ENCODE data around the gene KLK6. TPM values are rescaled to one million over a fixed set of nuclear protein-coding genes. Genes with fewer than 3 reads are reported as not detected.

KLK6 gene
- total and polyA plus RNA-seq, 2 experiments from 2014 or later: 2.0 to 5.4 TPM

DNA sequence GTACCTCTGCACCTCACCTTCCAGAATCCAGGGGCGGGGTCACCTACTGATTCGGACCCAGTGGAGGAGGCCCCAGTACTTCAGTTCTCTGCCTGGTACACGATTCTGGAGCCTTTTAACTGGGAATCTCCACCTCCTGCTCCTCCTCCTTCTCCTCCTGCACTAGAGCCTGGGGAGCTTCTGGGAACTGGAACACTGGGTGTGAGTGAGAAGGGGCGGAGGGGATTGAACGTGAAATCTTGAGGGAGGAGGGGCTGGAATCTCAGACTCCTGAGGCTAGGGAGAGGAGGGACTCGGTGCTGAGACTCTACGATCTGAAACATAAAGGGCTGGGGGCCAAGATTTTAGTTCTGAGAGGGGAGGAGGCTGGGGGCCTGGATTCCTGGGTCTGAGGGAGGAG, 32.1 kb upstream of the KLK6 start, which contains the start of gene KLK8:
Gene KLK8 (minus strand): TSS at position 90 of the 400 bp plus-strand sequence. CDS start 437 bp downstream, outside the sequence.
- no peak within 1 kb of the TSS for H3K4me3 ChIP-seq
- H2AFZ ChIP-seq: no peak within 1 kb of the TSS
- no peaks in the 10 kb centered on the region for H3K9me2 ChIP-seq (replicated peaks; ENCODE audit: insufficient read depth)
- no peaks in the 10 kb centered on the region for H3K4me1 ChIP-seq (ENCODE audit: insufficient read depth)
- 38% methylated on average over 7 of the region's 7 CpGs for WGBS (ENCODE audit: low lambda C conversion rate, missing lambda C conversion rate)
- no peaks in the 10 kb centered on the region for H3K36me3 ChIP-seq (replicated peaks; ENCODE audit: insufficient read depth, low read depth)
- H4K20me1 ChIP-seq (ENCODE audit: insufficient read depth, poor library complexity, severe bottlenecking): no peaks in the 10 kb centered on the region
- no peaks in the 10 kb centered on the region for H3K79me2 ChIP-seq
- H3K27ac ChIP-seq: no peak within 1 kb of the TSS
- no peaks in the 10 kb centered on the region for H3K9me3 ChIP-seq (ENCODE audit: low read depth)
- TF ChIP-seq, protein P1, sequence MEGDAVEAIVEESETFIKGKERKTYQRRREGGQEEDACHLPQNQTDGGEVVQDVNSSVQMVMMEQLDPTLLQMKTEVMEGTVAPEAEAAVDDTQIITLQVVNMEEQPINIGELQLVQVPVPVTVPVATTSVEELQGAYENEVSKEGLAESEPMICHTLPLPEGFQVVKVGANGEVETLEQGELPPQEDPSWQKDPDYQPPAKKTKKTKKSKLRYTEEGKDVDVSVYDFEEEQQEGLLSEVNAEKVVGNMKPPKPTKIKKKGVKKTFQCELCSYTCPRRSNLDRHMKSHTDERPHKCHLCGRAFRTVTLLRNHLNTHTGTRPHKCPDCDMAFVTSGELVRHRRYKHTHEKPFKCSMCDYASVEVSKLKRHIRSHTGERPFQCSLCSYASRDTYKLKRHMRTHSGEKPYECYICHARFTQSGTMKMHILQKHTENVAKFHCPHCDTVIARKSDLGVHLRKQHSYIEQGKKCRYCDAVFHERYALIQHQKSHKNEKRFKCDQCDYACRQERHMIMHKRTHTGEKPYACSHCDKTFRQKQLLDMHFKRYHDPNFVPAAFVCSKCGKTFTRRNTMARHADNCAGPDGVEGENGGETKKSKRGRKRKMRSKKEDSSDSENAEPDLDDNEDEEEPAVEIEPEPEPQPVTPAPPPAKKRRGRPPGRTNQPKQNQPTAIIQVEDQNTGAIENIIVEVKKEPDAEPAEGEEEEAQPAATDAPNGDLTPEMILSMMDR (IDR thresholded peaks at IDR 0.05; ENCODE audit: poor library complexity): no peak
- TF ChIP-seq EZH2 (IDR thresholded peaks at IDR 0.05; ENCODE audit: borderline replicate concordance) (no peak), EZH2phosphoT487 (IDR thresholded peaks at IDR 0.05; ENCODE audit: low read depth, severe bottlenecking, unreplicated experiment) (no peak)
- no peak within 1 kb of the TSS for H3K4me2 ChIP-seq
- H3K27me3 ChIP-seq: peaks cover 22% of the 10 kb centered on the region
- DNase-seq (ENCODE audit: low spot score): no peak

DNA sequence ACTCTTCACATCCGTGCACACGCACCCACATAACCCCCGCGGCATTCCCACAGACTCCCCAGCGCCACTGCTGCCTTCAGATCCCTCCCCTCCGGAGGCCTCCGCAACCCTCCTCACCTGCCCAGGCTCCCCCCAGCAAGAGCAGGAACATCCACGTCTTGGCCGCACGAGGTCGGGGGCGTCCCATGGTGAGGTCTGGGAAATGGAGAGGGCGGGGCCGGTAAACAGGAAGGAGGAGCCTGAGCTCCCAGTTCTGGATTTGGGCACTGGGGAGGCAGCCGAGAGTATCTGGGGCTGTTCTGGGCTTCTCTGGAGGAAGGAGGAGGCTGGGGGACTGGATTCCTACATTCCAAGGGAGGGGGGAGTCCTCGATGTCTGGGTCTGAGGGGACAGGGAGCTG, 31.6 kb upstream of the KLK6 start:
- Histone ChIP-seq H3K4me1 (ENCODE audit: insufficient read depth) (no peaks in the 10 kb centered on the region), H3K9me2 (replicated peaks; ENCODE audit: insufficient read depth) (no peaks in the 10 kb centered on the region), H3K27ac (no peak overlapping the region), H3K27me3 (peaks cover 16% of the 10 kb centered on the region), H3K4me3 (no peak overlapping the region), H4K20me1 (ENCODE audit: insufficient read depth, poor library complexity, severe bottlenecking) (no peaks in the 10 kb centered on the region), H3K4me2 (no peak overlapping the region), H3K36me3 (replicated peaks; ENCODE audit: insufficient read depth, low read depth) (no peaks in the 10 kb centered on the region), H3K9me3 (ENCODE audit: low read depth) (no peaks in the 10 kb centered on the region), H3K79me2 (no peaks in the 10 kb centered on the region), H2AFZ (no peak overlapping the region)
- DNase-seq (ENCODE audit: low spot score): no peak
- no peak for TF ChIP-seq EZH2phosphoT487 (IDR thresholded peaks at IDR 0.05; ENCODE audit: low read depth, severe bottlenecking, unreplicated experiment)
- no peak for TF ChIP-seq EZH2 (IDR thresholded peaks at IDR 0.05; ENCODE audit: borderline replicate concordance)
- TF ChIP-seq, protein P1 (IDR thresholded peaks at IDR 0.05; ENCODE audit: poor library complexity): no peak
- WGBS (ENCODE audit: low lambda C conversion rate, missing lambda C conversion rate): 43% methylated on average over 16 of the region's 16 CpGs

DNA sequence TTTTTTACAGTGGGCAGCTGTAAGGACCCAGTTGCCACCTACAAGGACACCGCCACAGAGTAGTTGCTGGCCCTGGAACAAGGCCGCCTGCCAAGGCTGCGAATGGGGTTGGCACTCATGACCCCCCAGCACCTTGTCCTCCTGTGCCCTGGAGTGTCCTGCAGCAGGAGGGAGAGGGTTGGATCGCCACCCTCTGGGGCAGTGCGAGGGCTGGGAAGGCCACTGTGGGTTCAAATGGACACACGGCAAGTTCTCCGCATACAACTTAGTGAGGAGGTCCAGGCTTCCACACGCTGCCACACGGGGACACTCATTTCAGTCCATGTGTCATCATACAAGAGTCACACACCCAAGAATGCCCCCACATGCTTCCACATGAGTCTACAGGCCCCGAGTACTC, 31.0 kb upstream of the KLK6 start:
- H2AFZ ChIP-seq: no peak overlapping the region
- H3K4me2 ChIP-seq: no peak overlapping the region
- no peaks in the 10 kb centered on the region for H4K20me1 ChIP-seq (ENCODE audit: insufficient read depth, poor library complexity, severe bottlenecking)
- H3K36me3 ChIP-seq (replicated peaks; ENCODE audit: insufficient read depth, low read depth): no peaks in the 10 kb centered on the region
- no peaks in the 10 kb centered on the region for H3K9me2 ChIP-seq (replicated peaks; ENCODE audit: insufficient read depth)
- WGBS (ENCODE audit: low lambda C conversion rate, missing lambda C conversion rate): 94% methylated on average over 10 of the region's 10 CpGs
- H3K9me3 ChIP-seq (ENCODE audit: low read depth): no peaks in the 10 kb centered on the region
- no peak for DNase-seq (ENCODE audit: low spot score)
- H3K4me3 ChIP-seq: no peak overlapping the region
- peaks cover 15% of the 10 kb centered on the region for H3K27me3 ChIP-seq
- no peaks in the 10 kb centered on the region for H3K4me1 ChIP-seq (ENCODE audit: insufficient read depth)
- TF ChIP-seq EZH2phosphoT487 (IDR thresholded peaks at IDR 0.05; ENCODE audit: low read depth, severe bottlenecking, unreplicated experiment) (no peak), EZH2 (IDR thresholded peaks at IDR 0.05; ENCODE audit: borderline replicate concordance) (no peak)
- TF ChIP-seq, protein P1 (IDR thresholded peaks at IDR 0.05; ENCODE audit: poor library complexity): no peak
- no peak overlapping the region for H3K27ac ChIP-seq
- H3K79me2 ChIP-seq: no peaks in the 10 kb centered on the region

DNA sequence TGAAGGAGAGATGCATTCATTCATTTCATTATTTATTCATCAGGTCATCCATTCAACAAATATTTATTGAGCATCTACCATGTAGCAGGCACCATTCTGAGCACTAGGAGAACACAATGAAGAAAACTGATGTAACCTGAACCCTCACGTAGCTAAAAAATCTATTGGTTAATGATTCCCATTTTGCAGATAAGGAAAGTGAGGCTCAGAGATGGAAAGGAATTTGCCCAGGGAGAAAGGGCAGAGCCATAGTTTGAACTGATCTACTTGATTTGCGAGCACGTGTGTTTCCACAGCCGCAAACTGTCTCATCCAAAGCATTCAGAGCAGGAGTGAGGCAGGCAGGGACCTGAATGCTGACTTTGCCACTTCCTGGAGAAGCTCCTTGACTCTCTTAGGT, 29.3 kb upstream of the KLK6 start:
- Histone ChIP-seq H3K27me3 (peaks cover 10% of the 10 kb centered on the region), H3K27ac (no peak overlapping the region), H3K36me3 (replicated peaks; ENCODE audit: insufficient read depth, low read depth) (no peaks in the 10 kb centered on the region), H2AFZ (no peak overlapping the region), H3K79me2 (no peaks in the 10 kb centered on the region), H3K4me1 (ENCODE audit: insufficient read depth) (no peaks in the 10 kb centered on the region), H3K9me3 (ENCODE audit: low read depth) (no peaks in the 10 kb centered on the region), H3K4me2 (no peak overlapping the region), H4K20me1 (ENCODE audit: insufficient read depth, poor library complexity, severe bottlenecking) (no peaks in the 10 kb centered on the region), H3K9me2 (replicated peaks; ENCODE audit: insufficient read depth) (no peaks in the 10 kb centered on the region), H3K4me3 (no peak overlapping the region)
- WGBS (ENCODE audit: low lambda C conversion rate, missing lambda C conversion rate): 50% methylated on average over 4 of the region's 4 CpGs
- TF ChIP-seq EZH2phosphoT487 (IDR thresholded peaks at IDR 0.05; ENCODE audit: low read depth, severe bottlenecking, unreplicated experiment): no peak
- TF ChIP-seq EZH2 (IDR thresholded peaks at IDR 0.05; ENCODE audit: borderline replicate concordance): no peak
- no peak for DNase-seq (ENCODE audit: low spot score)

Measured in hepatocyte (in vitro differentiated cells).